ENCODE measurements around the gene ADGRD1.

ADGRD1 gene

GRCh38 chr12:130938186-130938585 lies 15.5 kb upstream of the ADGRD1 start:
- TF ChIP-seq, protein P1, sequence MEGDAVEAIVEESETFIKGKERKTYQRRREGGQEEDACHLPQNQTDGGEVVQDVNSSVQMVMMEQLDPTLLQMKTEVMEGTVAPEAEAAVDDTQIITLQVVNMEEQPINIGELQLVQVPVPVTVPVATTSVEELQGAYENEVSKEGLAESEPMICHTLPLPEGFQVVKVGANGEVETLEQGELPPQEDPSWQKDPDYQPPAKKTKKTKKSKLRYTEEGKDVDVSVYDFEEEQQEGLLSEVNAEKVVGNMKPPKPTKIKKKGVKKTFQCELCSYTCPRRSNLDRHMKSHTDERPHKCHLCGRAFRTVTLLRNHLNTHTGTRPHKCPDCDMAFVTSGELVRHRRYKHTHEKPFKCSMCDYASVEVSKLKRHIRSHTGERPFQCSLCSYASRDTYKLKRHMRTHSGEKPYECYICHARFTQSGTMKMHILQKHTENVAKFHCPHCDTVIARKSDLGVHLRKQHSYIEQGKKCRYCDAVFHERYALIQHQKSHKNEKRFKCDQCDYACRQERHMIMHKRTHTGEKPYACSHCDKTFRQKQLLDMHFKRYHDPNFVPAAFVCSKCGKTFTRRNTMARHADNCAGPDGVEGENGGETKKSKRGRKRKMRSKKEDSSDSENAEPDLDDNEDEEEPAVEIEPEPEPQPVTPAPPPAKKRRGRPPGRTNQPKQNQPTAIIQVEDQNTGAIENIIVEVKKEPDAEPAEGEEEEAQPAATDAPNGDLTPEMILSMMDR (IDR thresholded peaks at IDR 0.05; ENCODE audit: low read depth, low read length) = no peak
- no peak for DNase-seq (ENCODE audit: extremely low read depth, low read depth)

DNA sequence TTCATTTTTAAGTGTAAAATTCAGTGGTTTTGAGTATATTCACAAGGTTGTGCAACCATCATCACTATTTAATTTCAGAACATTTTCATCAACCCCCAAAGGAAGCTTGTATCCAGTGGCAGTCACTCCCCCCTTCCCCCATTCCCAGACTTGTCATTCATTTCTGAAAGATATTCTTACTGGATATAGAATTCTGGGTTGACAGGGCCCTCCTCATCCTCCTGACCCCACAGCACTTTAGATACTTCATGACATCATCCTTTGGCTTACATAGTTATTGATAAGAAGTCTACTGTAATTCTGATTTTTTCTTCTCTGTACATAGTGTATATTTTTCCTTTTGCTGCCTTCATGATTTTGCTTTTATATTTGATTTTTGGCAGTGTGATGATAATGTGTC lies 8.8 kb upstream of the ADGRD1 start:
- no peak for DNase-seq (ENCODE audit: extremely low read depth, low read depth)
- TF ChIP-seq, protein P1 (IDR thresholded peaks at IDR 0.05; ENCODE audit: low read depth, low read length) = no peak

GRCh38 chr12:130945786-130946492 lies 7.8 kb upstream of the ADGRD1 start:
- peak; percentile 44 for DNase-seq (ENCODE audit: extremely low read depth, low read depth)
- TF ChIP-seq, protein P1 (IDR thresholded peaks at IDR 0.05; ENCODE audit: low read depth, low read length) = no peak

- no peak for DNase-seq (ENCODE audit: extremely low read depth, low read depth)
- TF ChIP-seq, protein P1 (IDR thresholded peaks at IDR 0.05; ENCODE audit: low read depth, low read length) = no peak
Observed at GRCh38 chr12:130947028-130947613, 6.6 kb upstream of the ADGRD1 start.

GRCh38 chr12:130948136-130948535 lies 5.6 kb upstream of the ADGRD1 start:
- TF ChIP-seq, protein P1 (IDR thresholded peaks at IDR 0.05; ENCODE audit: low read depth, low read length) = no peak
- DNase-seq (ENCODE audit: extremely low read depth, low read depth) = no peak

DNA sequence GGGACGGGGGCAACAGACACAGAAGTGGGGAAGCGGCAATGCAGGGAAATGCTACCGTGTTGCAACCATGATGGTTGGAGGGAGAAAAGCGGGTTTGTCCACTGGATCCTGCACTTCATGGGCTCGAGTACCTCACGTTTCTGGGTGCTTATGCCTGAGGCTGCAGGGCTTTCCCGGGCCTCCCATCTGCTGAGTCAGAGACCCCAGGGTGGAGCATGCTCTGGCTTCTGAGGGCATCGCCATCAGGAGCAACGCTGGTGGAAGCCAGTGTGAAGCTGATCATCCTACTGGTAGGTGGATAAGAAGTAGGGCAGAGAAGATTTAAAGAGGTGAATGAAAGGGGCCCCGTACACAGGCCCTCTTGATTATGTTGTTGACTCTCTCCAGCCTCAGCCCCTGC lies 5.0 kb upstream of the ADGRD1 start:
- DNase-seq (ENCODE audit: extremely low read depth, low read depth) = no peak
- TF ChIP-seq, protein P1 (IDR thresholded peaks at IDR 0.05; ENCODE audit: low read depth, low read length) = no peak

GRCh38 chr12:130949806-130950205 lies 3.9 kb upstream of the ADGRD1 start:
- TF ChIP-seq, protein P1 (IDR thresholded peaks at IDR 0.05; ENCODE audit: low read depth, low read length) = no peak
- DNase-seq (ENCODE audit: extremely low read depth, low read depth) = no peak
